Osteocyte (in vitro differentiated cells): ENCODE data around the gene MNDA. TPM values are rescaled to one million over a fixed set of nuclear protein-coding genes. Genes with fewer than 3 reads are reported as not detected.

Experiments
- DNase-seq: peaks from one replicate; pipeline ENCODE4 v3.0.0; 2021; ENCODE audit warnings: mixed read lengths; ENCODE audit not compliant: unreplicated experiment; ENCODE audit errors: extremely low spot score
- H3K27ac Mint-ChIP-seq: one replicate; pipeline ENCODE4 v1.8.0; 2021; ENCODE audit warnings: mild to moderate bottlenecking, mixed read lengths; ENCODE audit not compliant: unreplicated experiment
- H3K27me3 Mint-ChIP-seq: one replicate; pipeline ENCODE4 v1.8.0; 2021; ENCODE audit warnings: mixed read lengths; ENCODE audit not compliant: unreplicated experiment
- H3K36me3 Mint-ChIP-seq: one replicate; pipeline ENCODE4 v1.8.0; 2021; ENCODE audit warnings: mixed read lengths; ENCODE audit not compliant: unreplicated experiment
- H3K4me1 Mint-ChIP-seq: one replicate; pipeline ENCODE4 v1.8.0; 2021; ENCODE audit warnings: mixed read lengths; ENCODE audit not compliant: unreplicated experiment
- H3K4me3 Mint-ChIP-seq: one replicate; pipeline ENCODE4 v1.8.0; 2021; ENCODE audit warnings: mild to moderate bottlenecking, moderate library complexity, mixed read lengths; ENCODE audit not compliant: unreplicated experiment
- H3K9me3 Mint-ChIP-seq: one replicate; pipeline ENCODE4 v1.8.0; 2021; ENCODE audit warnings: mixed read lengths; ENCODE audit not compliant: unreplicated experiment
- CTCF ChIP-seq: fragments of 200-600 bp; sonication (generic); IDR thresholded peaks from 2 replicates; pipeline ENCODE4 v1.5.0; 2021; ENCODE audit warnings: antibody characterized with exemption, mild to moderate bottlenecking, moderate library complexity
- total RNA-seq: library from RNA; stranded (reverse); gene quantifications from 2 replicates; pipeline ENCODE4 v1.2.1, GENCODE V29; 2021

Gene MNDA
- total RNA-seq, 1 donor from 2014 or later = not detected

GRCh38 chr1:158818560-158818959, 12.6 kb upstream of the MNDA start:
- H3K27me3 Mint-ChIP-seq = no peaks in the 10 kb centered on the region
- no peaks in the 10 kb centered on the region for H3K9me3 Mint-ChIP-seq
- TF ChIP-seq CTCF = no peak
- H3K36me3 Mint-ChIP-seq = no peaks in the 10 kb centered on the region
- H3K4me3 Mint-ChIP-seq = no peak overlapping the region
- no peak for DNase-seq
- no peaks in the 10 kb centered on the region for H3K4me1 Mint-ChIP-seq
- H3K27ac Mint-ChIP-seq = no peak overlapping the region

- Mint-ChIP-seq H3K9me3 (no peaks in the 10 kb centered on the region), H3K27me3 (no peaks in the 10 kb centered on the region), H3K36me3 (no peaks in the 10 kb centered on the region), H3K4me3 (no peak overlapping the region), H3K4me1 (no peaks in the 10 kb centered on the region), H3K27ac (no peak overlapping the region)
- no peak for TF ChIP-seq CTCF
- no peak for DNase-seq
Measured at GRCh38 chr1:158818975-158819431, 12.1 kb upstream of the MNDA start.

GRCh38 chr1:158819461-158820443, 11.4 kb upstream of the MNDA start:
- no peak for TF ChIP-seq CTCF
- no peak for DNase-seq
- Mint-ChIP-seq H3K4me3 (no peak overlapping the region), H3K27ac (no peak overlapping the region), H3K4me1 (no peaks in the 10 kb centered on the region), H3K27me3 (no peaks in the 10 kb centered on the region), H3K36me3 (no peaks in the 10 kb centered on the region), H3K9me3 (no peaks in the 10 kb centered on the region)

GRCh38 chr1:158821723-158822122, 9.4 kb upstream of the MNDA start:
- H3K4me3 Mint-ChIP-seq = no peak overlapping the region
- no peak for TF ChIP-seq CTCF
- H3K36me3 Mint-ChIP-seq = no peaks in the 10 kb centered on the region
- DNase-seq = no peak
- no peaks in the 10 kb centered on the region for H3K9me3 Mint-ChIP-seq
- no peaks in the 10 kb centered on the region for H3K4me1 Mint-ChIP-seq
- no peak overlapping the region for H3K27ac Mint-ChIP-seq
- H3K27me3 Mint-ChIP-seq = no peaks in the 10 kb centered on the region

- Mint-ChIP-seq H3K36me3 (no peaks in the 10 kb centered on the region), H3K4me1 (no peaks in the 10 kb centered on the region), H3K4me3 (no peak overlapping the region), H3K27ac (no peak overlapping the region), H3K27me3 (no peaks in the 10 kb centered on the region), H3K9me3 (peaks cover 7% of the 10 kb centered on the region)
- TF ChIP-seq CTCF = no peak
- no peak for DNase-seq
Measured at GRCh38 chr1:158830074-158830677, 975 bp upstream of the MNDA start.
